ENCODE measurements around the gene PCK1. TPM values are rescaled to one million over a fixed set of nuclear protein-coding genes. Genes with fewer than 3 reads are reported as not detected.

The PCK1 gene
- total RNA-seq, 1 experiment from 2014 or later, result not detected

DNA sequence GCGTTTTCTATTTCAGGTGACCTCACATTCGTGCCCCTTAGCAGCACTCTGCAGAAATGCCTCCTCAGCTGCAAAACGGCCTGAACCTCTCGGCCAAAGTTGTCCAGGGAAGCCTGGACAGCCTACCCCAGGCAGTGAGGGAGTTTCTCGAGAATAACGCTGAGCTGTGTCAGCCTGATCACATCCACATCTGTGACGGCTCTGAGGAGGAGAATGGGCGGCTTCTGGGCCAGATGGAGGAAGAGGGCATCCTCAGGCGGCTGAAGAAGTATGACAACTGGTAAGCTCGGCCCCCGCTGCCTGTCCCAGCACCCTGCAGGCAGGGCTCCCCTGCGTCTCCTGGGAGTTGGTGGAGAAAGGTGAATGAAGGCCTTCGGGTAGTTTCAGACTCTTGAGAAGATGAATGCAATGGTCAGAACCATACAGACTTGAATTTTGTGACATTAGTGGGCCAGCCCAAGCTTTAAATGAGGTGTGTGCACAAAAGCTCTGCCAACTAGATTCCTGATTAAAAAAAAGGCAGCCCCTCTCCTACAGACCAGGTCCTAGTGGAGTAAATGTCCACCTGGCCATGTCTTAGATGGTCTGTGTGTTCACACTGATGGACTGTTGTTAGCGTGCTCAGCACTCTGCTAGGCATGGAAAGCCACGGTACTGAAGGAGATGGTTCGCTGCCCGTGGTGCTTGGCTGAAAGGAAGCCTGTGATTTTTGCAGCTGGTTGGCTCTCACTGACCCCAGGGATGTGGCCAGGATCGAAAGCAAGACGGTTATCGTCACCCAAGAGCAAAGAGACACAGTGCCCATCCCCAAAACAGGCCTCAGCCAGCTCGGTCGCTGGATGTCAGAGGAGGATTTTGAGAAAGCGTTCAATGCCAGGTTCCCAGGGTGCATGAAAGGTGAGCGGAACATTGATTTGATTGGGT is 708 bp downstream of the PCK1 start:
- Histone ChIP-seq H3K27ac (ENCODE audit: insufficient read length, low read depth, low read length) (no peak overlapping the region), H2BK20ac (ENCODE audit: low read depth, low read length, poor library complexity, severe bottlenecking) (no peak overlapping the region), H3K9ac (ENCODE audit: extremely low read depth, insufficient read length, low read length) (no peak overlapping the region), H3T11ph (ENCODE audit: low read length) (no peak overlapping the region), H3K79me2 (ENCODE audit: insufficient read depth, low read length) (no peaks in the 10 kb centered on the region), H3K4me1 (ENCODE audit: insufficient read depth, low read length) (no peaks in the 10 kb centered on the region), H3K27me3 (ENCODE audit: insufficient read depth, low read length) (no peaks in the 10 kb centered on the region), H2BK15ac (ENCODE audit: low read depth, low read length) (no peak overlapping the region), H2BK120ac (ENCODE audit: low read depth, low read length, poor library complexity, severe bottlenecking) (no peak overlapping the region), H2AFZ (ENCODE audit: low read length) (no peak overlapping the region), H3K23me2 (ENCODE audit: insufficient read length, low read depth, low read length, poor library complexity, severe bottlenecking) (no peaks in the 10 kb centered on the region), H4K20me1 (ENCODE audit: control insufficient read depth, insufficient read depth, insufficient read length) (no peaks in the 10 kb centered on the region), H2BK12ac (ENCODE audit: insufficient read length, low read depth, low read length) (no peak overlapping the region), H4K5ac (ENCODE audit: insufficient read length, low read depth, low read length) (no peak overlapping the region), H3K18ac (ENCODE audit: insufficient read length, low read depth, low read length) (no peak overlapping the region), H4K8ac (replicated peaks; ENCODE audit: insufficient read length, low read depth, low read length) (no peak overlapping the region), H2AK5ac (ENCODE audit: insufficient read length, low read length) (no peak overlapping the region), H3K9me3 (ENCODE audit: control insufficient read depth, low read depth, low read length) (no peaks in the 10 kb centered on the region), H3K4me2 (ENCODE audit: insufficient read depth, insufficient read length, low read length) (no peak overlapping the region), H3K14ac (ENCODE audit: insufficient read depth, low read length) (no peak overlapping the region), H4K91ac (ENCODE audit: insufficient read length, low read depth, low read length) (no peak overlapping the region), H2BK5ac (ENCODE audit: insufficient read length, low read length) (no peak overlapping the region), H3K79me1 (ENCODE audit: insufficient read depth, low read depth, low read length, poor library complexity, severe bottlenecking) (no peaks in the 10 kb centered on the region), H3K56ac (ENCODE audit: insufficient read length, low read depth, low read length) (no peak overlapping the region), H3K4ac (ENCODE audit: low read depth, low read length) (no peak overlapping the region), H3K23ac (ENCODE audit: insufficient read length, low read depth, low read length) (no peak overlapping the region)
- TF ChIP-seq, protein P1, sequence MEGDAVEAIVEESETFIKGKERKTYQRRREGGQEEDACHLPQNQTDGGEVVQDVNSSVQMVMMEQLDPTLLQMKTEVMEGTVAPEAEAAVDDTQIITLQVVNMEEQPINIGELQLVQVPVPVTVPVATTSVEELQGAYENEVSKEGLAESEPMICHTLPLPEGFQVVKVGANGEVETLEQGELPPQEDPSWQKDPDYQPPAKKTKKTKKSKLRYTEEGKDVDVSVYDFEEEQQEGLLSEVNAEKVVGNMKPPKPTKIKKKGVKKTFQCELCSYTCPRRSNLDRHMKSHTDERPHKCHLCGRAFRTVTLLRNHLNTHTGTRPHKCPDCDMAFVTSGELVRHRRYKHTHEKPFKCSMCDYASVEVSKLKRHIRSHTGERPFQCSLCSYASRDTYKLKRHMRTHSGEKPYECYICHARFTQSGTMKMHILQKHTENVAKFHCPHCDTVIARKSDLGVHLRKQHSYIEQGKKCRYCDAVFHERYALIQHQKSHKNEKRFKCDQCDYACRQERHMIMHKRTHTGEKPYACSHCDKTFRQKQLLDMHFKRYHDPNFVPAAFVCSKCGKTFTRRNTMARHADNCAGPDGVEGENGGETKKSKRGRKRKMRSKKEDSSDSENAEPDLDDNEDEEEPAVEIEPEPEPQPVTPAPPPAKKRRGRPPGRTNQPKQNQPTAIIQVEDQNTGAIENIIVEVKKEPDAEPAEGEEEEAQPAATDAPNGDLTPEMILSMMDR (conservative IDR thresholded peaks at IDR 0.05), result no peak
- DNase-seq, result no peak
- no peak overlapping the region for H3K4me3 Mint-ChIP-seq
- no peaks in the 10 kb centered on the region for H3K4me1 Mint-ChIP-seq
- WGBS (ENCODE audit: extremely low coverage, insufficient read length, low lambda C conversion rate), result no CpG with 5 or more reads among the region's 24 CpGs
- H3K27ac Mint-ChIP-seq, result no peak overlapping the region
- no peaks in the 10 kb centered on the region for H3K9me3 Mint-ChIP-seq
- H3K27me3 Mint-ChIP-seq (ENCODE audit: low read depth), result peaks cover 19% of the 10 kb centered on the region
- no peaks in the 10 kb centered on the region for H3K36me3 Mint-ChIP-seq (ENCODE audit: insufficient read depth in 1 of 3, low read depth in 3 of 3)

Data from H9 (cell line).